Vagina (tissue), 2 donors: ENCODE measurements around the gene PIP5K1B. TPM values are rescaled to one million over a fixed set of nuclear protein-coding genes. Genes with fewer than 3 reads are reported as not detected.

ENCODE experiments used
- DNase-seq, 2 donors: peaks; one replicate each; pipeline ENCODE4 v3.0.0-alpha.2; 2017; ENCODE audit errors: extremely low spot score in 2 of 2
- H3K27ac ChIP-seq: fragments of 200-600 bp; sonication (generic); one replicate; pipeline ENCODE4 v1.5.1; 2019
- H3K27me3 ChIP-seq: fragments of 200-600 bp; sonication (generic); one replicate; pipeline ENCODE4 v1.5.1; 2019
- H3K36me3 ChIP-seq, 2 donors: fragments of 200-600 bp; sonication (generic); one replicate each; pipeline ENCODE4 v1.5.1; 2017 to 2019
- H3K4me1 ChIP-seq: fragments of 200-600 bp; sonication (generic); one replicate; pipeline ENCODE4 v1.5.1; 2019
- H3K4me3 ChIP-seq, 2 donors: fragments of 200-600 bp; sonication (generic); 1 replicate in 1 of 2; 2 replicates in 1 of 2; pipeline ENCODE4 v1.5.1; 2016 to 2019
- H3K9me3 ChIP-seq: fragments of 200-600 bp; sonication (generic); one replicate; pipeline ENCODE4 v1.5.1; 2019
- CTCF ChIP-seq, 3 experiments: fragments of 450-650 bp in 2 of 3; fragments of 200-600 bp in 1 of 3; sonication (generic) in 1 of 3; IDR thresholded peaks; one replicate each; pipeline ENCODE4 v1.5.1; 2017 to 2019; ENCODE audit warnings: antibody characterized with exemption in 3 of 3, mild to moderate bottlenecking in 2 of 3, moderate library complexity in 2 of 3
- POLR2A ChIP-seq, 2 donors: fragments of 450-650 bp; IDR thresholded peaks; one replicate each; pipeline ENCODE4 v1.6.1; 2017; ENCODE audit warnings: antibody characterized with exemption in 2 of 2, mild to moderate bottlenecking in 2 of 2, moderate library complexity in 2 of 2
- POLR2AphosphoS5 ChIP-seq, 2 donors: sonication (generic); formaldehyde crosslinking; IDR thresholded peaks; one replicate each; pipeline ENCODE4 v1.9.0; 2017; ENCODE audit warnings: antibody characterized with exemption in 2 of 2, mild to moderate bottlenecking in 2 of 2, low read depth in 1 of 2; ENCODE audit not compliant: insufficient read depth in 1 of 2
- intact Hi-C: fragments of 100-400 bp; cut with DNase I; formaldehyde crosslinking; loops from one replicate; pipeline ENCODE4 v1.15.1; 2023
- total RNA-seq: library from RNA; depleted of rRNA; stranded (reverse); fragments of >200 nt; gene quantifications from one replicate; pipeline ENCODE4 v1.2.3, GENCODE V29; 2016

PIP5K1B gene
- total RNA-seq, 1 donor from 2014 or later, result 2.9 TPM

- no peaks in the 10 kb centered on the region for H3K4me1 ChIP-seq
- H3K27ac ChIP-seq, result no peak overlapping the region
- intact Hi-C loops, result no loop called here
- no peak for DNase-seq
- no peak for TF ChIP-seq CTCF (IDR thresholded peaks at IDR 0.05)
- H3K9me3 ChIP-seq, result no peaks in the 10 kb centered on the region
- no peaks in the 10 kb centered on the region for H3K36me3 ChIP-seq
- H3K27me3 ChIP-seq, result no peaks in the 10 kb centered on the region
- no peak overlapping the region for H3K4me3 ChIP-seq
These were observed 227.4 kb downstream of the PIP5K1B start for GRCh38 chr9:68932458-68932857.

GRCh38 chr9:68933434-68934328 is 228.6 kb downstream of the PIP5K1B start:
- Histone ChIP-seq H3K4me3 (no peak overlapping the region), H3K36me3 (no peaks in the 10 kb centered on the region), H3K27ac (no peak overlapping the region), H3K9me3 (no peaks in the 10 kb centered on the region), H3K27me3 (no peaks in the 10 kb centered on the region), H3K4me1 (no peaks in the 10 kb centered on the region)
- no peak for DNase-seq
- TF ChIP-seq CTCF (IDR thresholded peaks at IDR 0.05) (no peak), POLR2A (IDR thresholded peaks at IDR 0.05) (no peak), POLR2AphosphoS5 (IDR thresholded peaks at IDR 0.05; ENCODE audit: insufficient read depth in 1 of 2, low read depth in 1 of 2) (no peak)
- intact Hi-C loops, result no loop called here

GRCh38 chr9:68934329-68934644 is 229.2 kb downstream of the PIP5K1B start:
- Histone ChIP-seq H3K27ac (no peak overlapping the region), H3K4me3 (no peak overlapping the region), H3K9me3 (no peaks in the 10 kb centered on the region), H3K4me1 (no peaks in the 10 kb centered on the region), H3K36me3 (no peaks in the 10 kb centered on the region), H3K27me3 (no peaks in the 10 kb centered on the region)
- no peak for DNase-seq
- intact Hi-C loops, result no loop called here
- TF ChIP-seq POLR2A (IDR thresholded peaks at IDR 0.05) (no peak), POLR2AphosphoS5 (IDR thresholded peaks at IDR 0.05; ENCODE audit: insufficient read depth in 1 of 2, low read depth in 1 of 2) (no peak)

- intact Hi-C loops, result no loop called here
- no peaks in the 10 kb centered on the region for H3K36me3 ChIP-seq
- DNase-seq, result no peak
- H3K27me3 ChIP-seq, result no peaks in the 10 kb centered on the region
- no peaks in the 10 kb centered on the region for H3K9me3 ChIP-seq
- no peak for TF ChIP-seq POLR2A (IDR thresholded peaks at IDR 0.05)
- TF ChIP-seq POLR2AphosphoS5 (IDR thresholded peaks at IDR 0.05; ENCODE audit: insufficient read depth in 1 of 2, low read depth in 1 of 2), result no peak
- TF ChIP-seq CTCF (IDR thresholded peaks at IDR 0.05), result no peak
- no peak overlapping the region for H3K4me3 ChIP-seq
- no peak overlapping the region for H3K27ac ChIP-seq
- H3K4me1 ChIP-seq, result no peaks in the 10 kb centered on the region
These were observed 235.5 kb downstream of the PIP5K1B start for GRCh38 chr9:68940573-68940972.

- no peak overlapping the region for H3K4me3 ChIP-seq
- TF ChIP-seq POLR2A (IDR thresholded peaks at IDR 0.05) (no peak), CTCF (IDR thresholded peaks at IDR 0.05) (no peak), POLR2AphosphoS5 (IDR thresholded peaks at IDR 0.05; ENCODE audit: insufficient read depth in 1 of 2, low read depth in 1 of 2) (no peak)
- intact Hi-C loops, result no loop called here
- DNase-seq, result no peak
- no peaks in the 10 kb centered on the region for H3K36me3 ChIP-seq
- H3K9me3 ChIP-seq, result no peaks in the 10 kb centered on the region
- no peaks in the 10 kb centered on the region for H3K4me1 ChIP-seq
- no peaks in the 10 kb centered on the region for H3K27me3 ChIP-seq
- no peak overlapping the region for H3K27ac ChIP-seq
These were observed 236.9 kb downstream of the PIP5K1B start for GRCh38 chr9:68941780-68942459.
